HG03575 (cell line): ENCODE measurements around the gene NECTIN1.

Experiments used
- ATAC-seq: cut with Tn5 transposase; IDR thresholded peaks from one replicate; pipeline ENCODE4 v1.9.1; 2021; ENCODE audit not compliant: unreplicated experiment, insufficient number of reproducible peaks, low FRiP score; ENCODE audit errors: extremely low read depth

The NECTIN1 gene

GRCh38 chr11:119635776-119636175 lies 93.2 kb downstream of the NECTIN1 start:
- ATAC-seq, result no peak

DNA sequence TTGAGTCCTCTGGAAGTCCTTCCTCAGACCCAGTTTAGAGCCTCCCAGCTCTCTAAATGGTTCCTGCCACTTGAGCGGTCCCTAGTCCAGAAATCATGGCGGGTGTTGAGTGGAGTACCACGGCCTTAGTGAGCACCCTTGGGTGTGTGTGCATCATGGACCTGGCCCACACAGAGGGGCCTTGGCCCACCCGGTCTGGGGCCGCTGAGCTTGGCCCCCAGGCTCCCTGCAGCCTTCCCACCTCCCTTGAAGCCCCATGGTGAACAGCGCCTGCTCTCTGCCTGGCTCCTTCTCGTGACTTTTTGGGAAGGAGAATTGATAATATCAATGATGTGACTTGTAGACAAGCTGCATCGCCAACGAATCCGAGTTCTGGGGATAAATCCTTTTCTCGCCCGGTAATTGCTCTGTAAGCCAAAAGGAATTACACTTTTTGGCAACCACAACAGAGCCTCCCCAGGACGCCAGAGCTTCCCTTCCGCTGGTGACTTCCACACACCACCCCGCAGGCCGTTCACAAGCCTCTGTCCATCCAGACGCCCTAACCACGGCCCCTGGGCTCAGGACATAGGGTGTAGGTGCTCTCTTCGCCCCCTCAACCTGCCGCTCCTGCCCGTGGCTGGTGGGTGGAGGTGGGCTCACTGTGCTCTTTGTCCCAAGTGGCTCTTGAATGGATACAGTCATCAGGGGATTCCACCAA lies 93.8 kb downstream of the NECTIN1 start:
- no peak for ATAC-seq

DNA sequence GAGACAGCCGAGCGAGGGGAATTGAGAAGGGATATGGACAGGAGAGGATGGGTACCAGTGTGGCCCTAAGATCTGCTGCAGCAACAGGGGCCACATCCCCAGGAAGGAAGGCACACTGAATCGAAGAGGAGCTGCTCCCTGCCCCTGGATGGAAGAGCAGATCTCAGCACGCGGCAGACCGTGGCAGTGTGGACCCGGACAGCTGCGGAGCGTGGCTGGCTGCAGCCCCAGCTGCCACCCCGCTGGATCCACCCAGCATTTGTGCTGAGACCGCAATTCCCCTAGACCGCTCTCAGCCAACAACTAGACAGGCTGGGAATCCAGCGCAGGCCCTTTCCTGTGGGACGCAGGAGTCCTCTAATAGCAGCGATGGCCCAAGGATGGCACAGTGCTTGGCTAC lies 94.7 kb downstream of the NECTIN1 start:
- no peak for ATAC-seq

- ATAC-seq, result no peak
These were observed 99.0 kb downstream of the NECTIN1 start for GRCh38 chr11:119629834-119630624.

GRCh38 chr11:119629085-119629484 lies 99.9 kb downstream of the NECTIN1 start:
- ATAC-seq, result no peak

DNA sequence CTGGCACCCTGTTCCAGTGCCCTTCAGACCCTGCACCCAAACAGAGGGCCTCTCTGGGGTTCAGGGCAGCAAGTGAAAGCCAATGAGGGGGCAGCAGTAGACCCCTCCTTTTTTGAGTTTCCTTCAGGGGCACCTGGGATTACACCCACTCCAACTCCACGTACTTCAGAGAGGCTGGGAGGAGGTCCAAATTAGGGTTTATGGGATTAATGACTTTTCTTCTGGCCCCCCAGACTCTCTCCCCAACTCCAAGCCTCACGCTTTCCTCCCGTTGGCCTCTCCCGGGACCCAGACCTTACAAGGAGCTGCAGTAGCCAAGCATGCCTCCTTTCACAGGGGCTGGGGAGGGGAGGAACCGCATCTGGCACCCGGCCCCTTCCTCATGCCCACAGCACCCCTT lies 101.7 kb downstream of the NECTIN1 start:
- no peak for ATAC-seq

- no peak for ATAC-seq
These were observed 102.1 kb downstream of the NECTIN1 start for GRCh38 chr11:119626871-119627270.

- no peak for ATAC-seq
These were observed 102.7 kb downstream of the NECTIN1 start for GRCh38 chr11:119626197-119626841.

- no peak for ATAC-seq
These were observed 103.6 kb downstream of the NECTIN1 start for GRCh38 chr11:119625206-119625978.

GRCh38 chr11:119624629-119625028 lies 104.4 kb downstream of the NECTIN1 start:
- no peak for ATAC-seq

- ATAC-seq, result no peak
These were observed 104.8 kb downstream of the NECTIN1 start for GRCh38 chr11:119624102-119624615.

DNA sequence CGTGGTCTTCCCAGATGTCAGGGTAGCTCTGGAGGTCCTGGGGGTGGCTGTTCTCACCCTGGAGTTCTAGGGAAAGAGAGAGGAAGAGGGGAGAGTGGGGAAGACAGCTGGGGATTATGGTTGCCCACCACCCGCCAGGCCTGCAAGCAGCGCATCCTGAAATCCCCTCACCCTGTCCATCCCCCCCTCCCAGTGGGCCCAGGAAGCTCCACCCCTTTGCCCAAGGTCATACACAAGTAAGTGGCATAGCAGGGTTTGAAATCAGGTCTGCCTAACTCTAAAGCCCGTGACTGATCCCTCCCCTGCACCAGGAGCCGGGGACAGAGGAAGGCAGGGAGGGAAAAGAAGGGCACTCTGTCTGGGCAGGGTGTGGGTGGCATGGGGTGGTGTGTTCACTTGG lies 105.3 kb downstream of the NECTIN1 start:
- ATAC-seq, result no peak

DNA sequence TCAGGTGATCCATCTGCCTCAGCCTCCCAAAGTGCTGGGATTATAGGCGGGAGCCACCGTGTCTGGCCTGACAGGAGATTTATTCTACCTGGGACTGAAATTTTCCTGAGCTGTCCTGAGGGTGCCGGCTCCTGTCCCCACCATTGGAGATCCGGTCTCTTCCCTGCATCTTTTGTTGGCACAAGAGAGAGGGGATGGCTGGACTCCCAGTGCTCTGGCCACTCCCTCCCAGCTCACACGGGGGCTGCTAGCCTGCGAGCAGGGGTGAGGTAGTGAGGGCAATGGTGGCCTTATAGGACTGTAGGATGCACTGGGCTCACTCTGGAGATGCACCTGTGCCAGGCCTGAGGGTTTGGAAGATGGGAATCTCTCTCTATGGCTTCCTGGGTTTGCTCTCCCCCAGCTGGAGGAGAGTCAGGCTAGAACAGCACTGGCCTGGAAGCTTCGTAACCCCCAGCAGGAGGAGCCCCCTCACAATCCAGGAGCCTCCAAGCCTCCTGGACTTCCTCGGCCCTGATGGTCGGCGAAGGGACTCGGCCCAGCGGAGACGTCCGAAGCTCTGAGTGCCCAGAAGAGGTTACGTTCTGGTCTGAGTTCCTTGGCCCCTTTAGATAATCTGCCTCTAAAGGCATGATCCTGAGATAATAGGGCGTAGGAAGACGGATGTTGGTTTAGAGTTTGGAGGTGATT lies 106.4 kb downstream of the NECTIN1 start:
- no peak for ATAC-seq

DNA sequence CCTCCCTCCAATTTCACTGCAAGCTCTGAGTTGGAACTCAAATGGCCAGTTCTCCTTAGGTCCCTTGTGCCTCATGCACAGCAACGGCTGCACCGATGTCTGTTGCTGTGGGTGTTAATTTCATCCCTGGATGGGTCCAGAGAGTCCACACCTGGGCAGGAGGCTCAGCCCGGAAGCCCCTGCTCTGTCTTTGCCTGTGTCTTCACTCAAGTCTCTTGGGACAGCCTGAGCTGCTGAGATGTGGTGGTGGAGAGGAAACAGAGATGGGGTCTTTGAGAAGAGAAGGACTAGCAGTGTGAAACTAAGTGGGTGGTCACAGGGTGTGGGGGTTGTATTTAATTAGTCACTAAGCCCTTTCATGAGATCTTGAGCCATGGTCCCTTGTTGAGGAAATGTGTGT lies 109.3 kb downstream of the NECTIN1 start:
- ATAC-seq, result no peak

DNA sequence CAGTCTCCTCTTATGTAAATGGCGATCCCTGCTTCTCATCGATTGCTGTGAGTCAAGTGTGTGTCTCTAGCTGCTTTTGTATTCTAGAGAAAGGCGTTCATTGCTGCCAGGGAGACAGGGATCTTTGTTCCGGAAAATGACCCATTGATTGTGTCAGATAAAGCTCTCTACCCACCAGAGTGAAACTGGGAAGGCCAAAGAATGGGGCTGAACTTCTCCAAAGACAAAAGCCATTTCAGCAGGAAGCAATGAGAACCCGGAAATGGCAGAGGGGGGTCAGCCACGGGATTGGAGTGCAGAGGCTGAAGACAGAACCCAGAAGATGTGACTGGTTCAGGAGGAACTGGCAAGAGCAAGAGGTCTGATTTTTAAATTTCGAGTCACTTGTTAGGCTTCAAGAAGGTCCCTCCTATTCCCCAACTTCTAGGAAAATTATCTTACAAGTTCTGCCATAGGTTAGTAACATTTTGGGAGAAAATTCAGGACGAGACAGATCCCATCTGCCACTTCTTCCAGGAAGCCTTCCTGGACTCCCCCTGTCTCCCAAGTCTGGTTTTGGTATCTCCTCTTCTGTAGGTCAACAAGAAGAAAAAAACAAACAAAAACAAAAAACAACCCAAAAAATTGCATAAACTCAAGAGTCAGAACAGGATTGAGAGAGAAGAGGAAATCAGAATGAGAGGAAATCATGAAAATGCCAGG lies 110.6 kb downstream of the NECTIN1 start:
- ATAC-seq, result no peak

DNA sequence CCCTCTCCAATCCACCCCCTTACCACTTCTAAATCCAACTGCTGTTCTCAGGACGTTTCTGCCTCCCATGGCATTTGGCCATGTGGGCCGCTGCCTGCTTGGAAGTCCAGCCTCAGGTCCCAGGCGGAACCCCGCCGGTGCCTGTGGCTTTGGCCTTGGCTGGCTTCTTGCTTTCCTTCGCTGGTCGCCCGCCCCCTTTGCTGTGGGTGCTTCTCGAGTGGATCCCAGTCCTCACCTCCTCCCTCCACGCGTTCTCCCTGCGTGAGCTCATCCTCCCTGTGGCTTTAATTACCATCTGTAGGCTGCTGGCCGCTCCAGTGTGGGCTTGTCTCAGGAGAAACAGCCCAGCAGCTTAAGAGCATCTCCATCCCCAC lies 111.7 kb downstream of the NECTIN1 start:
- no peak for ATAC-seq

DNA sequence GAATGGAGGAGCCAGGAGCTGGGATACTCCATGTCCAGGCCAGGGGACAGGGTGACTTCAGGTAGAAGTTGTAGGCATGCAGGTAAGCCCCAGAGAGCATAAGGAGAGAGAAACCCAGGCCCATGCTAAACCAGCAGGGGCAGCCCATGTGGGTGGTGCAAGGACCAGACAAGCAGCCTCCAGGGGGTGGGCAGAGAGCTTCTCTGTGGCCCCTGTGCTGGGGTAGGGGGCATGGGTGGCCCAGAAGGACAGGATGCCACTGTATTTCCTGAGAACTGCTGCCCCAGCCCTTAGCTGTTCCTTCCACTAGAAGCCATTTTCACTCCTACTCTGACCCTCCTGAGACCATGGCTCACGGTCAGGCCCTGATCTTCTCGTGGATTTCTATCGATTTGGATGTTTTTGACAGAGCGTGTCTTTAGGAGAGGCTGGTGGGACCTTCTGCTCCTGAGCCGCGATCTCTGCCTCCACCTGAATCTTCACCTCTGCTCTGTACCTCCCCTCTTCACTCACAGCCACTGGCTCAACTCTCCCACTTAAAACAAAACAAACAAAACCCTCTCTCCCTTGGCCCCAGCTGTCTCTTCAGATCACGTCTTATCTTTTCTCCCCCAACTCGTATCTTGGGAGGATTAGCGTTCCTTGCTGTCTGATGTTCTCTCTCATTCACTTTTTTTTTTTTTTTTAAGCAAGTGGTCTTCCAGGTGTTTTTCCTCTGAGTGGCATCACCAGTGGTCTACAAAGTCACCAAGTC lies 112.2 kb downstream of the NECTIN1 start:
- ATAC-seq, result no peak

DNA sequence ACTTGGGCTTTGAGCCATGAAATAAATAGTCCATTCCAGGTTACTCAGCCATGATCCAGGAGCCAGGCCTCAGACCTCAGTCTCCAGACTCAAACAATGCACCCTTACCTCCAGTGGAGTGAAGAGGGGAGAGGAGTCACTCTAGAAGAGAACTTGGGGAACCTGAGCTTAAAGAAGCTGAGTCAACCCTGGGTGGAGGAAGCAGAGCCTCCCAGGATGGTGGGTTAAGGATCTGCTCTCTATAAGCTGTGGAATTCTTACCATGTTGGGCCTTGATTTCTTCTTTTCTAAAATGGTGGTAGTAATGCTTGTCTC lies 113.2 kb downstream of the NECTIN1 start:
- ATAC-seq, result no peak
